ENCODE data around the gene HPCAL1. TPM values are rescaled to one million over a fixed set of nuclear protein-coding genes. Genes with fewer than 3 reads are reported as not detected.

Gene HPCAL1
- total and polyA plus RNA-seq, 12 donors, result 17.4 to 118 (median 61.3) TPM

DNA sequence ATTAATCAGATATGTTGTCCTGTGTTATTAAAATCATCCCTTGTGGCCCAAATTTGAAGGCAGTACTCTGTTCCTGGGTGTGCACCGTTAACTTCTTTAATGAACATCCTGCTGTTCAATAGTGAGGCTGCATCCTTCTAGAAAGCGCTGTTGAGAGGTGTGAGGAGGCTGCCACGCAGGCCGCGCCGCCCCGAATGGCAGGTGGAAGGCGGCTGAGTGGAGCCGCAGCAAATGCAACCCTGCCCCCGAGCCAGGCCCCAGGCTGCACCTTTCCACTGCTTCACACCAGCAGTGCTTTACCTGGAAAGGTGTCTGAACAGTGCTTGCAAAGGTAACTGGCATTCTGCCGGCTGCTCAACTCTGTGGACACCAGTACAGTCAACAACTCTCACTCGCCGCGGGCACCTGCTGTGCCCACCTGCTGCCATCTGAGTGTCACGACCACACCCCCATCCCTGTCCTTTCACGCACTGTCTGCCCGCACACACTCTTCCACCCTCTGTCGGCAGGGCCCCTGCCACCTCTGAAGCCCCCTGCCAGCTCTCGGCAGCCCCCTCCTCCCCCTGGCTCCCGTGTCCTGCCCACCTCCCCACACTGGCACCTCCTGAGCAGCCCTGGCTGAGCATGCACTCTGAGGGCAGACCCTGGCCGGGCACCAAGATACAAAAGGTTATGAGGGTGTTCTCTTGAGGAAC, 74.5 kb downstream of the HPCAL1 start:
- no peak for DNase-seq
- Histone ChIP-seq H3K27me3 (no peaks in the 10 kb centered on the region), H3K36me3 (replicated peaks in 1 of 2) (no peaks in the 10 kb centered on the region), H3K4me1 (replicated peaks in 1 of 2) (peaks cover 0 to 10% of the 10 kb centered on the region in 2 donors), H3K9me3 (replicated peaks in 1 of 3) (no peaks in the 10 kb centered on the region), H3K27ac (no peak overlapping the region), H3K4me3 (no peak overlapping the region)
- intact Hi-C loops (cut with DNase I), result no loop called here
- 90 to 96% (median 95%) methylated on average over 20 to 21 of the region's 21 CpGs for WGBS, 4 donors
- TF ChIP-seq, protein P1, sequence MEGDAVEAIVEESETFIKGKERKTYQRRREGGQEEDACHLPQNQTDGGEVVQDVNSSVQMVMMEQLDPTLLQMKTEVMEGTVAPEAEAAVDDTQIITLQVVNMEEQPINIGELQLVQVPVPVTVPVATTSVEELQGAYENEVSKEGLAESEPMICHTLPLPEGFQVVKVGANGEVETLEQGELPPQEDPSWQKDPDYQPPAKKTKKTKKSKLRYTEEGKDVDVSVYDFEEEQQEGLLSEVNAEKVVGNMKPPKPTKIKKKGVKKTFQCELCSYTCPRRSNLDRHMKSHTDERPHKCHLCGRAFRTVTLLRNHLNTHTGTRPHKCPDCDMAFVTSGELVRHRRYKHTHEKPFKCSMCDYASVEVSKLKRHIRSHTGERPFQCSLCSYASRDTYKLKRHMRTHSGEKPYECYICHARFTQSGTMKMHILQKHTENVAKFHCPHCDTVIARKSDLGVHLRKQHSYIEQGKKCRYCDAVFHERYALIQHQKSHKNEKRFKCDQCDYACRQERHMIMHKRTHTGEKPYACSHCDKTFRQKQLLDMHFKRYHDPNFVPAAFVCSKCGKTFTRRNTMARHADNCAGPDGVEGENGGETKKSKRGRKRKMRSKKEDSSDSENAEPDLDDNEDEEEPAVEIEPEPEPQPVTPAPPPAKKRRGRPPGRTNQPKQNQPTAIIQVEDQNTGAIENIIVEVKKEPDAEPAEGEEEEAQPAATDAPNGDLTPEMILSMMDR (IDR thresholded peaks at IDR 0.05), result no peak
- no peak for TF ChIP-seq POLR2A (IDR thresholded peaks at IDR 0.05)

DNA sequence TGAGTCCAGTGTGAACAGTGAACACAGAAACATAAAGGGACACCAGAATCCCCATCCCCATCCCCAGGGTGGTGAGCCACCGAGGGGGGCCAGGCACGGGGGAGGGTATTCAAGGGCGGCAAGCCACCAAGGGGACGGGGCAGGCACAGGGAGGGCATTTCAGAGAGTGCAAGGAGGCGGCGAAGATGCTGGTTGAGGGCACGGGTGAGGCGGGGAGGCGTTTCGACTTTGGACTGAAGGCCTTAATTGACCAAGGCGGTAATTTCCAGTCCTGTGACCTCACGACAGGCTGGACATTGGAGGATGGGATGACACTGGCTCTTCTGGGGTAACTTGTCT, 75.0 kb downstream of the HPCAL1 start:
- Histone ChIP-seq H3K4me3 (no peak overlapping the region), H3K36me3 (replicated peaks in 1 of 2) (no peaks in the 10 kb centered on the region), H3K4me1 (replicated peaks in 1 of 2) (peaks cover 0 to 10% of the 10 kb centered on the region in 2 donors), H3K27ac (no peak overlapping the region), H3K27me3 (no peaks in the 10 kb centered on the region), H3K9me3 (replicated peaks in 1 of 3) (no peaks in the 10 kb centered on the region)
- TF ChIP-seq POLR2A (IDR thresholded peaks at IDR 0.05), result no peak
- TF ChIP-seq, protein P1 (IDR thresholded peaks at IDR 0.05), result no peak
- intact Hi-C loops (cut with DNase I), result no loop called here
- 85 to 93% (median 87%) methylated on average over 11 to 12 of the region's 12 CpGs for WGBS, 4 donors
- no peak for DNase-seq

DNA sequence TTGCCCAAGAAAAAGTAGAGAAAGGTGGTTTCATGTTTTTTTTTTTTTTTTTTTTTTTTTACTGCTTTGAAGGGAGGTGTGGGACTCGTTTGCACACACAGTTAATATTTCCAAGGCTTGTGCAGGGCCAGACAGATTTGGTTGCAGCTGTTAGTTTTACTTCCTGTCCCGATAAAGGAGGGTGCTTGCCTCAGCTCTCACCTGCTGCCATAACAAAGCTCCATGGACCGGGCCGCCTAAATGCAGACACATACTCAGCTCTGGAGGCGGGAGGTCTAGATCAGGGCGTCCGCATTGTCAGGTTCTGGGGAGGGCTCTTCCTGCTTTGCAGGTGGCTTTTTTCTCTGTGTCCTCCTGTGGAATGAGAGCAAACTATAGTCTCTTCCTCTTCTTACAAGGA, 75.5 kb downstream of the HPCAL1 start:
- no peaks in the 10 kb centered on the region for H3K36me3 ChIP-seq (replicated peaks in 1 of 2)
- intact Hi-C loops (cut with DNase I), result no loop called here
- WGBS, 4 donors, result 79 to 83% (median 81%) methylated on average over 4 to 7 of the region's 7 CpGs
- H3K4me1 ChIP-seq (replicated peaks in 1 of 2), result peaks cover 0 to 10% of the 10 kb centered on the region in 2 donors
- no peak overlapping the region for H3K27ac ChIP-seq
- no peak for DNase-seq
- H3K9me3 ChIP-seq (replicated peaks in 1 of 3), result no peaks in the 10 kb centered on the region
- H3K27me3 ChIP-seq, result no peaks in the 10 kb centered on the region
- no peak overlapping the region for H3K4me3 ChIP-seq
- TF ChIP-seq, protein P1 (IDR thresholded peaks at IDR 0.05), result no peak
- no peak for TF ChIP-seq POLR2A (IDR thresholded peaks at IDR 0.05)

DNA sequence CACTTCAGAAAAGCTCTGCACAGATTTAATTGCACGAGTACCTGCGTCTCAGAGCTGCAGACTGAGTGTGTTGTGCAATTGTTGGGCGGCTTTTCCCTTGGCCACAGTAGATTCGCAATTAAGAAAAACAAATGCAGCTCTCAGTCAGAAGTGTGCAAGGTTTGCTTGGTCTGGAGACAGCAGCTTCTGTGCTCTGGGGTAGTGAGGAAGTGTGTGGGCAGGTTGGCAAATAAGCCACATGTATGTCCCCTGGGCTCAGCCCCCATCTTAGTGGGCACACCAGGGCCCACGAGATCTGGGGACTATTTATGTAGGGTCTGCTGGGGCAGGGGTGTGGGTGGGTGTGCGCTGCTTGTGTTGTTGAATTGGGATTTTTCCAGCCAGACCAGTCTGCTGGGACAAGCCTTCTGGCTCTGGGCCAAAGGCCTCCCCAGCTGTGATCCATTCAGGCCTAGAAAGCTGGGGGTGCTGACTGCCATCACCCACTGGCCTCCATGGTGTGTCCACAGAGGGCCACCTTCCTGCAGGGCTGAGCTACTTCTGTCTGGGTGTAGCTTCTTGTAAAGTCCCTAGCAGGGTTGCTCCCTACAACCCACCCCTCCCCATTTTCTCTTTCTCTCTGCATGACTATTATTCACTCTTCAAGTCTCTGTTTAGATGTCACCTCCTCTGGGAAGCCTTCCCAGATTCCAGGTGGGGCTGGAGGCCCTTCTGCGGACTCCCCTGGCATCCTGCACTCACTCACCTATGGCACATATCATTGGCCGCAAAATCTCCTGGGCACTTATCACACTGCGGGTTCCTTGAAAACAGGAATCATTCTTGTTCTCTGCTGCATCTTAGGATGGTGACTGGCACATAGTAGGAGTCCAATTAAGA, 77.6 kb downstream of the HPCAL1 start:
- 76 to 85% (median 80%) methylated on average over 7 to 9 of the region's 9 CpGs for WGBS, 4 donors
- Histone ChIP-seq H3K4me1 (replicated peaks in 1 of 2) (peaks cover 0 to 10% of the 10 kb centered on the region in 2 donors), H3K27ac (no peak overlapping the region)

More for the DNA sequence above, 77.6 kb downstream of the HPCAL1 start:
- TF ChIP-seq, protein P1 (IDR thresholded peaks at IDR 0.05), result no peak
- TF ChIP-seq POLR2A (IDR thresholded peaks at IDR 0.05), result no peak
- Histone ChIP-seq H3K36me3 (replicated peaks in 1 of 2) (no peaks in the 10 kb centered on the region), H3K9me3 (replicated peaks in 1 of 3) (no peaks in the 10 kb centered on the region), H3K27me3 (no peaks in the 10 kb centered on the region), H3K4me3 (no peak overlapping the region)
- intact Hi-C loops (cut with DNase I), result no loop called here
- DNase-seq, result no peak

Data from adrenal gland (tissue), 12 donors.